Measurements from ENCODE around the gene INF2.
"Not testable (repeated sequence)": the region's sequence is repeated elsewhere in the genome, so short reads cannot be mapped to it uniquely, and the experiment has no call there.

The INF2 gene

GRCh38 chr14:104739546-104740516, 50.4 kb downstream of the INF2 start:
- no peak for DNase-seq

GRCh38 chr14:104741108-104741802, 51.8 kb downstream of the INF2 start:
- DNase-seq: no peak

GRCh38 chr14:104741803-104742251, 52.4 kb downstream of the INF2 start:
- DNase-seq: no peak

- DNase-seq: no peak
Measured at GRCh38 chr14:104742586-104743455, 53.4 kb downstream of the INF2 start.

GRCh38 chr14:104743461-104744380, 54.3 kb downstream of the INF2 start:
- DNase-seq: no peak

GRCh38 chr14:104744484-104744883, 55.1 kb downstream of the INF2 start:
- no peak for DNase-seq

- DNase-seq: no peak
Measured at GRCh38 chr14:104745431-104745830, 56.0 kb downstream of the INF2 start.

- DNase-seq: no peak
Measured at GRCh38 chr14:104746071-104746545, 56.7 kb downstream of the INF2 start.

GRCh38 chr14:104746934-104747481, 57.6 kb downstream of the INF2 start:
- DNase-seq: no peak

- no peak for DNase-seq
Measured at GRCh38 chr14:104747876-104748275, 58.5 kb downstream of the INF2 start.

GRCh38 chr14:104749111-104749649, 59.8 kb downstream of the INF2 start:
- no peak for DNase-seq

GRCh38 chr14:104750056-104750752, 60.8 kb downstream of the INF2 start:
- DNase-seq: no peak

GRCh38 chr14:104750753-104751057, 61.3 kb downstream of the INF2 start:
- DNase-seq: not testable (repeated sequence)

- DNase-seq: no peak
Measured at GRCh38 chr14:104751539-104752422, 62.4 kb downstream of the INF2 start.

GRCh38 chr14:104752423-104752734, 63.0 kb downstream of the INF2 start:
- DNase-seq: no peak

GRCh38 chr14:104752735-104753527, 63.5 kb downstream of the INF2 start, which contains the start of gene SIVA1:
SIVA1 (plus strand) TSS chr14:104753147; CDS start chr14:104753202, 55 bp downstream.
- peak; percentile 100 for DNase-seq

GRCh38 chr14:104753528-104754212, 64.3 kb downstream of the INF2 start:
- no peak for DNase-seq

Measured in stimulated activated CD4-positive, alpha-beta T cell treated with anti-CD3 and anti-CD28 coated beads, Interleukin-12 subunit alpha, Interleukin-12 subunit beta, amount 100 ng/mL, for 4 hours (primary cell).